Bone marrow (tissue), 2 donors: ENCODE measurements around the gene KIF1C.
"Not testable (repeated sequence)": the region's sequence is repeated elsewhere in the genome, so short reads cannot be mapped to it uniquely, and the experiment has no call there.

Experiments
- DNase-seq, 2 donors: peaks; one replicate each; lab custom pipeline; 2025; lab: John Stamatoyannopoulos, UW

KIF1C gene

GRCh38 chr17:5002121-5002788, 4.5 kb downstream of the KIF1C start:
- DNase-seq = no peak

- no peak for DNase-seq
Observed at GRCh38 chr17:5003214-5003867, 5.6 kb downstream of the KIF1C start.

- DNase-seq = no peak
Observed at GRCh38 chr17:5011928-5012327, 14.2 kb downstream of the KIF1C start.

- DNase-seq = no peak
Observed at GRCh38 chr17:5014357-5014756, 16.6 kb downstream of the KIF1C start.

- DNase-seq = peak; percentile 6 to 42
Observed at GRCh38 chr17:5019475-5019956, 21.8 kb downstream of the KIF1C start.

GRCh38 chr17:5020502-5021023, 22.8 kb downstream of the KIF1C start:
- DNase-seq = no peak

GRCh38 chr17:5022171-5022711, 24.5 kb downstream of the KIF1C start:
- no peak for DNase-seq

GRCh38 chr17:5023588-5024147, 25.9 kb downstream of the KIF1C start:
- DNase-seq = no peak

- DNase-seq = no peak
Observed at GRCh38 chr17:5024604-5025003, 26.9 kb downstream of the KIF1C start.

- DNase-seq = no peak
Observed at GRCh38 chr17:5027299-5027698, 29.5 kb downstream of the KIF1C start.

GRCh38 chr17:5027916-5028315, 30.2 kb downstream of the KIF1C start:
- DNase-seq = no peak

GRCh38 chr17:5030168-5030567, 32.4 kb downstream of the KIF1C start:
- DNase-seq = not testable (repeated sequence)

- DNase-seq = peak; percentile 68 to 86
Observed at GRCh38 chr17:5031365-5032082, 33.8 kb downstream of the KIF1C start.

GRCh38 chr17:5032865-5033264, 35.1 kb downstream of the KIF1C start:
- no peak for DNase-seq

GRCh38 chr17:5033352-5034015, 35.7 kb downstream of the KIF1C start:
- DNase-seq = no peak

GRCh38 chr17:5034063-5034462, 36.3 kb downstream of the KIF1C start:
- no peak for DNase-seq

- no peak for DNase-seq
Observed at GRCh38 chr17:5034651-5035050, 36.9 kb downstream of the KIF1C start.

GRCh38 chr17:5035315-5035714, 37.6 kb downstream of the KIF1C start, which contains the start of gene SLC52A1:
Gene SLC52A1, minus strand, starts transcription at chr17:5035426. Its CDS starts 820 bp downstream, at chr17:5034606.
- DNase-seq = no peak

- DNase-seq = no peak
Observed at GRCh38 chr17:5042157-5043022, 44.6 kb downstream of the KIF1C start.

- peak in 1 of 2 donors; percentile 1 for DNase-seq
Observed at GRCh38 chr17:5043524-5043923, 45.8 kb downstream of the KIF1C start.
